ENCODE results near the gene DDX25.

DNA sequence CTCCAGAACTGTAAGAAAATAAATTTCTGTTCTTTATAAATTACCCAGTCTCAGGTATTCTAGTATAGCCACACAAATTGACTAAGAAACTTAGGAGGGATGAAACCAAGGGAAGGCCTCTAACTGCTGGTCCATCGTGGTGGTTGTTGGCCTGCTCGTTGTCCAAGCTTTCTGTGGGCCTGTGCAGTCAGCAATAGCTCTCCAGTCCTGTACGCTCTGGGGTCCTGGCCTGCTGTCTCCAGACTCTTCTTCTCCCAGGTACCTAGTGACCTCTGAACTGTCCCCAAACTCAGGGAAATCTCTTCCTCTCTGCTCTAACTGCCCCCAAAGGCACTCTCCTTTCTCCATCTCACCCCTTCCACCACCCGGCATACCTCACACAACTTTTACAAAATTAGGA lies 35.8 kb downstream of the DDX25 start:
- TF ChIP-seq HDGF (IDR thresholded peaks at IDR 0.05; ENCODE audit: borderline replicate concordance) = no peak
- TF ChIP-seq FOXA1 (IDR thresholded peaks at IDR 0.05) = no peak

Measured in HEK293T (cell line).